Esophagus squamous epithelium (tissue), 5 donors: Measurements from ENCODE around the gene PPIL4. TPM values are rescaled to one million over a fixed set of nuclear protein-coding genes. Genes with fewer than 3 reads are reported as not detected.

Experiments
- DNase-seq: peaks from one replicate; lab custom pipeline; 2025; lab: John Stamatoyannopoulos, UW
- H3K27ac ChIP-seq, 4 donors: fragments of 200-600 bp; sonication (generic); one replicate each; pipeline ENCODE4 v1.5.1; 2016 to 2019; ENCODE audit warnings: mild to moderate bottlenecking in 1 of 4
- H3K27me3 ChIP-seq, 4 donors: fragments of 200-600 bp; sonication (generic); 1 replicate in 3 of 4; 2 replicates in 1 of 4; pipeline versions ENCODE4 v1.5.1 to v1.6.0; 2017 to 2021; ENCODE audit warnings: antibody characterized with exemption in 1 of 4
- H3K36me3 ChIP-seq, 3 donors: fragments of 200-600 bp; sonication (generic); one replicate each; pipeline ENCODE4 v1.5.1; 2016 to 2019
- H3K4me1 ChIP-seq, 3 donors: fragments of 200-600 bp; sonication (generic); one replicate each; pipeline ENCODE4 v1.5.1; 2017 to 2019
- H3K4me3 ChIP-seq, 4 donors: fragments of 200-600 bp; sonication (generic); 1 replicate in 3 of 4; 2 replicates in 1 of 4; pipeline ENCODE4 v1.5.1; 2016 to 2019; ENCODE audit warnings: mild to moderate bottlenecking in 2 of 4, moderate library complexity in 1 of 4
- H3K9me3 ChIP-seq, 3 donors: fragments of 200-600 bp; sonication (generic); one replicate each; pipeline ENCODE4 v1.5.1; 2016 to 2019
- CTCF ChIP-seq, 6 experiments: fragments of 450-650 bp in 4 of 6; fragments of 200-600 bp in 2 of 6; sonication (generic) in 2 of 6; IDR thresholded peaks; one replicate each; pipeline ENCODE4 v1.5.1; 2016 to 2019; ENCODE audit warnings: antibody characterized with exemption in 6 of 6, mild to moderate bottlenecking in 4 of 6, moderate library complexity in 4 of 6
- POLR2A ChIP-seq, 4 donors: fragments of 450-650 bp; IDR thresholded peaks; one replicate each; pipeline ENCODE4 v1.6.1; 2017; ENCODE audit warnings: antibody characterized with exemption in 4 of 4, mild to moderate bottlenecking in 4 of 4, moderate library complexity in 3 of 4
- WGBS, 2 donors: methylation state at CpG; one replicate each; pipeline ENCODE4 v1.1.5; 2018; 5-methylcytosine and 5-hydroxymethylcytosine counted together
- intact Hi-C: fragments of 100-400 bp; cut with DNase I; formaldehyde crosslinking; loops from one replicate; pipeline ENCODE4 v1.15.0; 2022
- total RNA-seq, 4 donors: library from RNA; depleted of rRNA; stranded (reverse); fragments of >200 nt; gene quantifications; one replicate each; pipeline ENCODE4 v1.1.0, GENCODE V29; 2016
- donor health status: DM: yes; HTN: yes; CAD: no.

The PPIL4 gene
- total RNA-seq, 4 donors from 2014 or later, result 9.4 to 25.2 (median 16.2) TPM

- Histone ChIP-seq H3K27me3 (no peaks in the 10 kb centered on the region), H3K9me3 (no peaks in the 10 kb centered on the region), H3K27ac (no peak overlapping the region), H3K4me1 (no peaks in the 10 kb centered on the region), H3K36me3 (peaks cover 0 to 84% (median 10%) of the 10 kb centered on the region in 3 donors), H3K4me3 (no peak overlapping the region)
- TF ChIP-seq CTCF (IDR thresholded peaks at IDR 0.05) (no peak), POLR2A (IDR thresholded peaks at IDR 0.05) (no peak)
- intact Hi-C loops, result loop anchor here (10.0 kb wide), 1 partner anchor 76 kb away; no protein-coding TSS in a partner anchor
- DNase-seq, result no peak
- 65 to 84% methylated on average over 2 to 4 of the region's 4 CpGs for WGBS, 2 donors
These were observed 34.9 kb downstream of the PPIL4 start for GRCh38 chr6:149510793-149511512.

- no peak overlapping the region for H3K27ac ChIP-seq
- TF ChIP-seq POLR2A (IDR thresholded peaks at IDR 0.05) (no peak), CTCF (IDR thresholded peaks at IDR 0.05) (no peak)
- 53 to 64% methylated on average over 3 of the region's 3 CpGs for WGBS, 2 donors
- no peak overlapping the region for H3K4me3 ChIP-seq
- intact Hi-C loops, result no loop called here
- DNase-seq, result no peak
- peaks cover 0 to 81% (median 10%) of the 10 kb centered on the region in 3 donors for H3K36me3 ChIP-seq
- no peaks in the 10 kb centered on the region for H3K9me3 ChIP-seq
- no peaks in the 10 kb centered on the region for H3K4me1 ChIP-seq
- H3K27me3 ChIP-seq, result no peaks in the 10 kb centered on the region
These were observed 37.4 kb downstream of the PPIL4 start for GRCh38 chr6:149508485-149508884.

GRCh38 chr6:149503872-149504271, 42.0 kb downstream of the PPIL4 start:
- no peak overlapping the region for H3K27ac ChIP-seq
- 77 to 82% methylated on average over 2 of the region's 2 CpGs for WGBS, 2 donors
- intact Hi-C loops, result no loop called here
- no peak for TF ChIP-seq POLR2A (IDR thresholded peaks at IDR 0.05)
- no peak for TF ChIP-seq CTCF (IDR thresholded peaks at IDR 0.05)
- H3K36me3 ChIP-seq, result peaks cover 0 to 58% (median 0%) of the 10 kb centered on the region in 3 donors
- no peak overlapping the region for H3K4me3 ChIP-seq
- H3K4me1 ChIP-seq, result no peaks in the 10 kb centered on the region
- no peaks in the 10 kb centered on the region for H3K27me3 ChIP-seq
- no peaks in the 10 kb centered on the region for H3K9me3 ChIP-seq
- no peak for DNase-seq

- peaks cover 0 to 58% (median 0%) of the 10 kb centered on the region in 3 donors for H3K36me3 ChIP-seq
- 81 to 85% methylated on average over 2 of the region's 2 CpGs for WGBS, 2 donors
- TF ChIP-seq CTCF (IDR thresholded peaks at IDR 0.05), result no peak
- no peak for TF ChIP-seq POLR2A (IDR thresholded peaks at IDR 0.05)
- no peaks in the 10 kb centered on the region for H3K27me3 ChIP-seq
- no peaks in the 10 kb centered on the region for H3K9me3 ChIP-seq
- H3K4me3 ChIP-seq, result no peak overlapping the region
- intact Hi-C loops, result no loop called here
- no peaks in the 10 kb centered on the region for H3K4me1 ChIP-seq
- no peak overlapping the region for H3K27ac ChIP-seq
- DNase-seq, result no peak
These were observed 42.6 kb downstream of the PPIL4 start for GRCh38 chr6:149503276-149503675.

GRCh38 chr6:149501768-149502167, 44.1 kb downstream of the PPIL4 start:
- Histone ChIP-seq H3K9me3 (no peaks in the 10 kb centered on the region), H3K36me3 (peaks cover 0 to 48% (median 0%) of the 10 kb centered on the region in 3 donors), H3K27ac (no peak overlapping the region), H3K4me1 (no peaks in the 10 kb centered on the region), H3K27me3 (no peaks in the 10 kb centered on the region), H3K4me3 (no peak overlapping the region)
- intact Hi-C loops, result no loop called here
- no peak for DNase-seq
- 84 to 88% methylated on average over 3 of the region's 3 CpGs for WGBS, 2 donors
- no peak for TF ChIP-seq CTCF (IDR thresholded peaks at IDR 0.05)
- TF ChIP-seq POLR2A (IDR thresholded peaks at IDR 0.05), result no peak
